NCI-H2196 (cell line): ENCODE results near the gene TCTN3.
"Not testable (repeated sequence)": the region's sequence is repeated elsewhere in the genome, so short reads cannot be mapped to it uniquely, and the experiment has no call there.

ENCODE experiments used
- DNase-seq: peaks from one replicate; lab custom pipeline; 2025; ENCODE audit not compliant: unreplicated experiment; lab: John Stamatoyannopoulos, UW

The TCTN3 gene

GRCh38 chr10:95637140-95637539, 56.6 kb downstream of the TCTN3 start:
- DNase-seq: no peak

- DNase-seq: no peak
These were observed 58.4 kb downstream of the TCTN3 start for GRCh38 chr10:95635319-95635733.

- DNase-seq: no peak
These were observed 64.9 kb downstream of the TCTN3 start for GRCh38 chr10:95628786-95629185.

GRCh38 chr10:95626500-95626899, 67.2 kb downstream of the TCTN3 start:
- DNase-seq: no peak

GRCh38 chr10:95620415-95620814, 73.3 kb downstream of the TCTN3 start:
- DNase-seq: not testable (repeated sequence)

- DNase-seq: no peak
These were observed 75.6 kb downstream of the TCTN3 start for GRCh38 chr10:95618101-95618500.

- DNase-seq: no peak
These were observed 77.3 kb downstream of the TCTN3 start for GRCh38 chr10:95616446-95616845.
